IMR-90 (cell line): Measurements from ENCODE around the gene NPBWR2. TPM values are rescaled to one million over a fixed set of nuclear protein-coding genes. Genes with fewer than 3 reads are reported as not detected.

Source experiments
- ATAC-seq: fragments of 200-7000 bp; cut with Tn5 transposase; 2 replicates; pipeline ENCODE4 v1.9.1; 2020; ENCODE audit warnings: low read depth, mild to moderate bottlenecking, moderate library complexity
- BruUV-seq: library from RNA; stranded (reverse); fragments of 400-500 nt; replicated peaks from 2 replicates; lab custom pipeline; 2021; lab: Mats Ljungman, UMichigan
- CTCF ChIA-PET: fragments of 300-600 bp; formaldehyde crosslinking; extraction: SDS; loops from one replicate; lab custom pipeline; 2021; ENCODE audit warnings: antibody characterized with exemption; lab: Yijun Ruan, JAX
- POLR2A ChIA-PET: fragments of 300-600 bp; sonication (Branson Sonifier 250); formaldehyde crosslinking; loops from one replicate; lab custom pipeline; 2022; ENCODE audit warnings: antibody characterized with exemption; ENCODE audit not compliant: unreplicated experiment; lab: Charles Lee
- DNase-seq: peaks from one replicate; pipeline ENCODE4 v3.0.0; 2013
- H2AFZ ChIP-seq: replicated peaks from 2 replicates; pipeline ENCODE3; 2013; ENCODE audit warnings: low read length, mild to moderate bottlenecking; ENCODE audit not compliant: poor library complexity
- H2AK5ac ChIP-seq: 2 replicates; pipeline ENCODE4 v1.6.1; 2013; ENCODE audit warnings: low read depth, low read length, inconsistent platforms
- H2AK9ac ChIP-seq: replicated peaks from 2 replicates; pipeline ENCODE3; 2013; ENCODE audit warnings: mild to moderate bottlenecking, low read depth, low read length, moderate library complexity; ENCODE audit not compliant: poor library complexity
- H2BK120ac ChIP-seq: 2 replicates; pipeline ENCODE4 v1.6.1; 2013; ENCODE audit warnings: low read depth, low read length, inconsistent platforms
- H2BK15ac ChIP-seq: 3 replicates; pipeline ENCODE4 v1.6.1; 2013; ENCODE audit warnings: low read depth, low read length, inconsistent platforms
- H2BK20ac ChIP-seq: 2 replicates; pipeline ENCODE4 v1.6.1; 2013; ENCODE audit warnings: low read depth, mild to moderate bottlenecking, inconsistent platforms, low read length, moderate library complexity
- H2BK5ac ChIP-seq: 2 replicates; pipeline ENCODE4 v1.6.1; 2013; ENCODE audit warnings: mild to moderate bottlenecking, low read depth, low read length, inconsistent platforms; ENCODE audit not compliant: poor library complexity, severe bottlenecking
- H3K14ac ChIP-seq: replicated peaks from 2 replicates; pipeline ENCODE4 v1.6.1; 2013; ENCODE audit warnings: low read depth, low read length, inconsistent platforms
- H3K18ac ChIP-seq: 2 replicates; pipeline ENCODE4 v1.6.1; 2013; ENCODE audit warnings: low read depth, low read length, control low read depth
- H3K23ac ChIP-seq: 2 replicates; pipeline ENCODE4 v1.6.1; 2013; ENCODE audit warnings: low read depth, low read length, inconsistent platforms
- H3K27ac ChIP-seq: 2 replicates; pipeline ENCODE4 v1.5.1; 2013; ENCODE audit warnings: mild to moderate bottlenecking, control low read depth, low read length; ENCODE audit not compliant: insufficient read depth
- H3K27me3 ChIP-seq: 2 replicates; pipeline ENCODE4 v1.6.1; 2013; ENCODE audit warnings: low read length; ENCODE audit not compliant: control insufficient read depth, insufficient read depth
- H3K36me3 ChIP-seq: 2 replicates; pipeline ENCODE4 v1.6.1; 2013; ENCODE audit warnings: low read length, mixed read lengths; ENCODE audit not compliant: control insufficient read depth, insufficient read depth
- H3K4ac ChIP-seq: 2 replicates; pipeline ENCODE4 v1.6.1; 2013; ENCODE audit warnings: low read depth, low read length, inconsistent platforms
- H3K4me1 ChIP-seq: 2 replicates; pipeline ENCODE4 v1.6.1; 2013; ENCODE audit warnings: low read length, mixed read lengths; ENCODE audit not compliant: control insufficient read depth, insufficient read depth
- H3K4me2 ChIP-seq: 2 replicates; pipeline ENCODE4 v1.6.1; 2013; ENCODE audit warnings: low read depth, mild to moderate bottlenecking, control low read depth, low read length, moderate library complexity
- H3K4me3 ChIP-seq: 2 replicates; pipeline ENCODE4 v1.5.1; 2013; ENCODE audit warnings: low read depth, mild to moderate bottlenecking, control low read depth, low read length, moderate library complexity; ENCODE audit not compliant: insufficient read depth
- H3K56ac ChIP-seq: 2 replicates; pipeline ENCODE4 v1.6.1; 2013; ENCODE audit warnings: low read length, inconsistent platforms; ENCODE audit not compliant: insufficient read depth; ENCODE audit errors: extremely low read depth
- H3K79me1 ChIP-seq, 2 experiments: 2 replicates each; pipeline ENCODE4 v1.6.1; 2013; ENCODE audit warnings: low read length in 2 of 2, inconsistent platforms in 1 of 2, low read depth in 1 of 2
- H3K9ac ChIP-seq: 2 replicates; pipeline ENCODE4 v1.6.1; 2013; ENCODE audit warnings: low read depth, low read length, control low read depth
- H3K9me1 ChIP-seq: 2 replicates; pipeline ENCODE4 v1.6.1; 2013; ENCODE audit warnings: low read length, inconsistent platforms; ENCODE audit not compliant: insufficient read depth
- H3K9me3 ChIP-seq: 2 replicates; pipeline ENCODE4 v1.6.1; 2013; ENCODE audit warnings: low read length; ENCODE audit not compliant: control insufficient read depth, insufficient read depth
- H4K20me1 ChIP-seq: 2 replicates; pipeline ENCODE4 v1.6.1; 2013; ENCODE audit warnings: low read length, inconsistent platforms; ENCODE audit not compliant: insufficient read depth
- H4K5ac ChIP-seq: 2 replicates; pipeline ENCODE4 v1.6.1; 2013; ENCODE audit warnings: mild to moderate bottlenecking, low read depth, low read length, control low read depth
- H4K8ac ChIP-seq, 2 experiments: 2 replicates each; pipeline ENCODE4 v1.6.1; 2013; ENCODE audit warnings: low read depth in 2 of 2, low read length in 2 of 2, control low read depth in 1 of 2, inconsistent platforms in 1 of 2
- H4K91ac ChIP-seq: 2 replicates; pipeline ENCODE4 v1.6.1; 2013; ENCODE audit warnings: low read depth, low read length, inconsistent platforms; ENCODE audit not compliant: insufficient read depth
- BHLHE40 ChIP-seq: fragments of 150-350 bp; IDR thresholded peaks from 2 replicates; pipeline ENCODE4 v1.6.1; 2016; ENCODE audit warnings: mild to moderate bottlenecking, low read depth, low read length
- CEBPB ChIP-seq: IDR thresholded peaks from 2 replicates; pipeline ENCODE4 v1.6.1; 2012; ENCODE audit warnings: low read depth, low read length, improper control_type of control experiment
- CHD1 ChIP-seq: IDR thresholded peaks from 2 replicates; pipeline ENCODE4 v1.6.1; 2012; ENCODE audit warnings: low read depth, low read length, improper control_type of control experiment
- ELK1 ChIP-seq: fragments of 150-350 bp; IDR thresholded peaks from 2 replicates; pipeline ENCODE4 v1.6.1; 2016; ENCODE audit warnings: low read depth, mild to moderate bottlenecking, low read length, moderate library complexity, borderline replicate concordance
- FOS ChIP-seq: fragments of 150-350 bp; IDR thresholded peaks from 2 replicates; pipeline ENCODE4 v1.6.1; 2016; ENCODE audit warnings: low read depth, low read length
- MAFK ChIP-seq: IDR thresholded peaks from 2 replicates; pipeline ENCODE4 v1.6.1; 2012; ENCODE audit warnings: low read depth, low read length, improper control_type of control experiment
- MAZ ChIP-seq: IDR thresholded peaks from 2 replicates; pipeline ENCODE4 v1.6.1; 2012; ENCODE audit warnings: low read depth, mild to moderate bottlenecking, low read length, improper control_type of control experiment, moderate library complexity, borderline replicate concordance
- MXI1 ChIP-seq: IDR thresholded peaks from 2 replicates; pipeline ENCODE4 v1.6.1; 2012; ENCODE audit warnings: low read depth, mild to moderate bottlenecking, low read length, moderate library complexity, borderline replicate concordance
- NFE2L2 ChIP-seq: fragments of 150-350 bp; IDR thresholded peaks from 2 replicates; pipeline ENCODE4 v1.6.1; 2016; ENCODE audit warnings: low read depth, mild to moderate bottlenecking, low read length
- POLR2A ChIP-seq: IDR thresholded peaks from 2 replicates; pipeline ENCODE4 v1.6.1; 2012; ENCODE audit warnings: mild to moderate bottlenecking, low read depth, low read length
- RAD21 ChIP-seq: IDR thresholded peaks from 2 replicates; pipeline ENCODE4 v1.6.1; 2012; ENCODE audit warnings: low read length, improper control_type of control experiment
- RCOR1 ChIP-seq: IDR thresholded peaks from 2 replicates; pipeline ENCODE4 v1.6.1; 2012; ENCODE audit warnings: mild to moderate bottlenecking, low read length, improper control_type of control experiment; ENCODE audit not compliant: insufficient replicate concordance
- RFX5 ChIP-seq: IDR thresholded peaks from 2 replicates; pipeline ENCODE4 v1.8.0; 2012; ENCODE audit warnings: low read depth, mild to moderate bottlenecking, low read length, moderate library complexity
- SMC3 ChIP-seq: fragments of 150-350 bp; IDR thresholded peaks from 2 replicates; pipeline ENCODE4 v1.6.1; 2016; ENCODE audit warnings: low read depth, mild to moderate bottlenecking, antibody characterized with exemption, low read length, moderate library complexity
- USF2 ChIP-seq: fragments of 150-350 bp; IDR thresholded peaks from 2 replicates; pipeline ENCODE4 v1.6.1; 2017; ENCODE audit warnings: mild to moderate bottlenecking, antibody characterized with exemption, low read length, low read depth
- WGBS, 2 experiments: methylation state at CpG; one replicate each; pipeline versions ENCODE4 v1.1.5 to v1.1.7; 2013; ENCODE audit warnings: missing lambda C conversion rate in 2 of 2; ENCODE audit not compliant: insufficient read length in 1 of 2; ENCODE audit errors: extremely low coverage in 2 of 2; 5-methylcytosine and 5-hydroxymethylcytosine counted together
- dilution Hi-C: fragments of 300-500 bp; cut with HindIII; formaldehyde crosslinking; loops from one replicate; pipeline ENCODE4 v1.14.3; 2018; ENCODE audit warnings: low sequenced_read_pairs; ENCODE audit not compliant: unreplicated experiment
- in situ Hi-C: fragments of 300-500 bp; cut with MboI; formaldehyde crosslinking; loops from 3 replicates; pipeline ENCODE4 v1.14.3; 2019; ENCODE audit warnings: low sequenced_read_pairs, inconsistent platforms, mixed read lengths
- intact Hi-C: fragments of 100-400 bp; cut with micrococcal nuclease; formaldehyde crosslinking; loops from 2 replicates; pipeline ENCODE4 v1.10.0; 2022
- polyA plus RNA-seq, 3 experiments: library from polyadenylated mRNA; depleted of rRNA; stranded (reverse); fragments of >200 nt; gene quantifications; 2 replicates each; pipeline ENCODE4 v1.2.3, GENCODE V29; 2012; ENCODE audit warnings: low replicate concordance in 1 of 3
- total RNA-seq: library from RNA; depleted of rRNA; stranded (reverse); fragments of >200 nt; gene quantifications from 2 replicates; pipeline ENCODE4 v1.2.3, GENCODE V29; 2012
- TF ChIP-seq, protein P1 (sequence below): conservative IDR thresholded peaks from 2 replicates; pipeline ENCODE4 v1.5.1; 2012; ENCODE audit warnings: mild to moderate bottlenecking, low read depth, low read length, improper control_type of control experiment

The NPBWR2 gene
- total and polyA plus RNA-seq, 2 of the 4 experiments (the other 2 are of a cell fraction) = not detected

- Histone ChIP-seq H2AK5ac (no peak overlapping the region), H3K56ac (no peak overlapping the region), H3K27me3 (no peaks in the 10 kb centered on the region), H3K9me1 (peaks cover 12% of the 10 kb centered on the region; the same call in 1 of the 2 replicates), H3K18ac (no peak overlapping the region), H3K79me1 (peaks cover 0 to 21% of the 10 kb centered on the region in 2 experiments; a peak in 2 of 4 replicates), H3K36me3 (peaks cover 16% of the 10 kb centered on the region; the same call in 1 of the 2 replicates), H3K4ac (no peak overlapping the region), H2AFZ (no peak overlapping the region), H2BK15ac (no peak overlapping the region), H3K4me1 (peaks cover 17% of the 10 kb centered on the region), H4K5ac (no peak overlapping the region), H4K20me1 (peaks cover 10% of the 10 kb centered on the region; the same call in 1 of the 2 replicates), H3K9me3 (no peaks in the 10 kb centered on the region), H3K27ac (no peak overlapping the region), H3K4me2 (no peak overlapping the region), H2BK120ac (no peak overlapping the region), H2BK20ac (no peak overlapping the region), H2AK9ac (no peak overlapping the region), H2BK5ac (no peak overlapping the region), H3K4me3 (no peak overlapping the region), H4K8ac (no peak overlapping the region), H4K91ac (no peak overlapping the region), H3K23ac (no peak overlapping the region), H3K14ac (no peak overlapping the region), H3K9ac (no peak overlapping the region)
- ATAC-seq (no peak), DNase-seq (no peak)
- dilution Hi-C loops (no loop called here), intact Hi-C loops (no loop called here), in situ Hi-C loops (no loop called here)
- TF ChIP-seq NFE2L2 = no peak
- no peak for TF ChIP-seq ELK1
- TF ChIP-seq CEBPB = no peak
- TF ChIP-seq RCOR1 = no peak
- TF ChIP-seq RAD21 = no peak
- no peak for TF ChIP-seq CHD1
- no peak for TF ChIP-seq MAZ
- TF ChIP-seq FOS = no peak
- no peak for TF ChIP-seq RFX5
- no peak for TF ChIP-seq MXI1
- TF ChIP-seq POLR2A = no peak
- TF ChIP-seq, protein P1, sequence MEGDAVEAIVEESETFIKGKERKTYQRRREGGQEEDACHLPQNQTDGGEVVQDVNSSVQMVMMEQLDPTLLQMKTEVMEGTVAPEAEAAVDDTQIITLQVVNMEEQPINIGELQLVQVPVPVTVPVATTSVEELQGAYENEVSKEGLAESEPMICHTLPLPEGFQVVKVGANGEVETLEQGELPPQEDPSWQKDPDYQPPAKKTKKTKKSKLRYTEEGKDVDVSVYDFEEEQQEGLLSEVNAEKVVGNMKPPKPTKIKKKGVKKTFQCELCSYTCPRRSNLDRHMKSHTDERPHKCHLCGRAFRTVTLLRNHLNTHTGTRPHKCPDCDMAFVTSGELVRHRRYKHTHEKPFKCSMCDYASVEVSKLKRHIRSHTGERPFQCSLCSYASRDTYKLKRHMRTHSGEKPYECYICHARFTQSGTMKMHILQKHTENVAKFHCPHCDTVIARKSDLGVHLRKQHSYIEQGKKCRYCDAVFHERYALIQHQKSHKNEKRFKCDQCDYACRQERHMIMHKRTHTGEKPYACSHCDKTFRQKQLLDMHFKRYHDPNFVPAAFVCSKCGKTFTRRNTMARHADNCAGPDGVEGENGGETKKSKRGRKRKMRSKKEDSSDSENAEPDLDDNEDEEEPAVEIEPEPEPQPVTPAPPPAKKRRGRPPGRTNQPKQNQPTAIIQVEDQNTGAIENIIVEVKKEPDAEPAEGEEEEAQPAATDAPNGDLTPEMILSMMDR = no peak
- no peak for TF ChIP-seq MAFK
- TF ChIP-seq USF2 = no peak
- no peak for TF ChIP-seq BHLHE40
- TF ChIP-seq SMC3 = no peak
- POLR2A ChIA-PET = no interaction called here
- BruUV-seq = no TSS peak
- WGBS, 2 experiments = 84% methylated on average over 11 of the region's 20 CpGs; no CpG with 5 or more reads in 1 of the 2 experiments
- CTCF ChIA-PET = interaction anchor here (0.6 to 1.8 kb wide), 3 partner anchors 11 to 51 kb away, joined by 3 to 6 read pairs (median 3); no protein-coding TSS in a partner anchor
Observed at GRCh38 chr20:64069209-64069613, 38.2 kb downstream of the NPBWR2 start.
